ENCODE data around the gene S100A5.

The S100A5 gene

DNA sequence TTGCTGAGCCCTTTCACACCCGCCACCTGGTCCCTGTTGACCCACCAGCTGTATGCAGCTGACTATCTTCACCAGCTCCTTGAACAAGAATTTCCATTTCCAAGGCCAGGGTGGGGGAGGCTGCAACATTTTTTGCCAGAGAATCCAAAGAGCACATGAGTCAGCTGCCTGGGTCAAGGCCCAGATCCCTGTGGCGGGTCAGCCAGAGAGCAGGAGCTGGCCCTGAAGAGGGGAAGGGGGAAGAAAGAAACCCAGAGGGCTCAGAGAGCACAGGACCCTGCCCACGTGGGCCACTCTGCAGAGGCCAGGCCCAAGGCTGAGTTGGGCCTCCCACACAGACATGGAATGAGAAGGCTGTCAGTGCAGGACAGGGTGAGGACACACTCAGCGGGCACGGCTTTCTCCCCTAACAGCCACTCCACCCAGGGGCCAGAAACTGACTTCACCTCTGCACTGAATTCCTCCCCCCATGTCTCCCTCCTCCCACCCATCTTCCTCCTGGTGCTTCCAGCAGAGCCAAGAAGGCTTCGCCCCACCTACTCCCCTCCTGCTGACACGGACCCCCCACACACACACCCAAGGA lies 33.8 kb downstream of the S100A5 start:
- DNase-seq (ENCODE audit: low read depth), result no peak

DNA sequence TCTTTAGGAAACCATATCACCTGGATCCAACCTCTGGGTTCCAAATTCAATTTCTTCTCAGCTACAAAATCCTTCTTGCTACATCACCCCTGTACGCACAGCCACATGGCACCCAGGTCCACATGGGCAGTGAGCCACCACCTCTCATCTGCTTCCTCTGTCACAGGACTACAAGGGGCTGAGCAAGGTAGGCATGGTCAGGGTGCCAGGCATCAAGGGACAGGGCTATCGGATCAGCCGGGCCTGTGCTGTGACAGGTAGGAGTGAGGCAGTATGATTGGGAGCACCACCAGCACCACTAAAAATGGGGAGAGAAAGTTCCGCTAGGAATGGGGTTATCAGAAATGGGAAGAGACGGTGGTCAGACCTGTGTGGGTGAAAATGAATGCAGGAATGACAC lies 34.3 kb downstream of the S100A5 start:
- DNase-seq (ENCODE audit: low read depth), result no peak

DNA sequence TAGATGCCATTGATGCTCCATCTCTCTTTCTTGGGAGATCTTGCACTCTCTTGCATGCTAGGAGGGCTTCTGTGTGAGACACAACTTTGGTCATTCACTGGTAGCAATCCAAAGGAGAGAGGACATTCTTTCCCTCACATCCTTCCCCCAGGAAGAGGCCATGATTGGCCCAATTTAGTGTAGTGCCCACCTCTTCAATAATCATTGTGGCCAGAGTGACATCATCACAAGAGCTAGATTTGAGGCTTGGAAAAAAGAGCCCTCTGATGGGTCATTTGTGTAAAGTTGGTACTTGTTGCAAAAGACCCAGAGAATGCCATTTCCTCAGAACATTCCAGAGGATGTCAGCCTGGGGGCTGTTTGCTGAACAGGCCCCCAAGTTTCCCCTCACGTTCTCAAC lies 35.2 kb downstream of the S100A5 start:
- no peak for DNase-seq (ENCODE audit: low read depth)

DNA sequence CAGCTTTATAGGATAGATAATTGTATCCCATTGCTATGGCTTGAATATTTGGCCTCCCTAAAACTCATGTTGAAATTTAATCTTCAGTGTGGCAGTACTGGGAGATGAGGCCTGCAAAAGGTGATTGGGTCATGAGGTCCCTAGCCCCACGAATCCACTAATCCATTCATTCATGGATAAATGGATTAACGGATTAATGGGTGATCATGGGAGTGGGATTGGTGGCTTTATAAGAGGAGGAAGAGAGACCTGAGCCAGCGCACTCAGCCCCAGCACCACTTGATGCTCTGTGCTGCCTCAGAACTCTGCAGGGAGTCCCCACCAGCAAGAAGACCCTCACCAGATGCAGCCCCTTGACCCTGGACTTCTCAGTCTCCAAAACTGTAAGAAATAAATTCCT lies 37.0 kb downstream of the S100A5 start:
- no peak for DNase-seq (ENCODE audit: low read depth)

DNA sequence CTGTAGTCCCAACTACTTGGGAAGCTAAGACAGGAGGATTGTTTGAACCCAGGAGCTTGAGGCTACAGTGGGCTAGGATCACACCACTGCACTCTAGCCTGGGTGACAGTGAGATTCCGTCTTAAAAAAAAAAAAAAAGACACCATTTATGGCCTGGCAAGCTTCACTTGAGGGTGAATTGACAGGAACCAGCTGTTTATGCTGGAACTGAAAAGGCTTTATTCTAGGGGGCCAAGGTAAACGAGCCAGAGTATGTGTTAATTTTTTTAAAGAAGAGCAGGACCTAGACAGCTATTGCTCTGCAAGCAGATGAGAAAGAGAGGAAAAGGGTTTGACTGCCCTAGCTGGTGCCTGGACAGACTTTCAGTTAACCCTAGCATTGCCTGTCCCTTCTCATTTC lies 42.0 kb downstream of the S100A5 start:
- no peak for DNase-seq (ENCODE audit: low read depth)

DNA sequence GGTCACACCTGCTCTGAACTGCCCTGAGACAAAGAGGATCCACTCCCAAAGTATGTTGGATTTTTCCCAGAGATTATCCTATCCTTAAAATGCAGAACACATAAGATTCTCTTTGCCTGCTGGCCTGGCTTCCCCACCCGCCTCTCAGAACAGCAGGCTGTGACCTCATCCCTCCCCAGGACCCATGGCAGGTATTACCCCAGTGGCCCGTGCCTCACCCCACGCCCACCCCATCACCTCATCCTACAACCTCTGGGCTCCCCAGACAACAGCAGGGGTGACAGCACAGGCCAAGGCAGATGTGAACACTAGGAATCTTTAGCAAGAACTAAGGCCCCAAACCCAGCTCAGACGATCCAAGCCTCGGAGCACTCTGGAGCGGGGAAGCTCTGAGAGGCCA lies 45.2 kb downstream of the S100A5 start:
- no peak for DNase-seq (ENCODE audit: low read depth)

DNA sequence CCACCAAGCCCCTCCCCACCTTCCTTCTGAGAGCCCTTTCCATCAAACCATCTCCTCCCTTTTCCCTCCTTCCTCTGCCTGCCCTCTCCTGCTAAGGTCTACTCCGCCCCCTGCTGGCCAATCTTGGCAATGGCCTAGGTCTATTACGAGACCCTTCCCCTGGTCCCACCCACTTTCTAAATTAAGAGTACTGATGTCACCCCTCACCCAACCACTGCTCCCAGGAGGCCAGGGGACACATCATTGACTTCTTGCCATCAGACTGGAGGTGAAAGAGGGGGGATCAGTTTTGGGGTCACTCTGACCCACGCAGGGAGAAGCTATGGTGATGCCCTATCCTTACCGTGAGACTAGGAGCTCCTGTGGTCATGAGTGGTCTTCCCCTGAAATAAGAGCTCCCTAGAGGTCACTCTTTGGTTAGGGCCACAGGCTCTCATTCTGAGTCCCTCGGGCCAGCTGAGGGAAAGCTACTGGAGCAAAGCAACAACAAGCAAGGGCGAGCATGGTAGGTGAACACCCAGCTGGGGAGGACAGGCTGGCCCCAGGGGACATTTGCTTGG lies 45.7 kb downstream of the S100A5 start:
- peak; percentile 54 for DNase-seq (ENCODE audit: low read depth)

DNA sequence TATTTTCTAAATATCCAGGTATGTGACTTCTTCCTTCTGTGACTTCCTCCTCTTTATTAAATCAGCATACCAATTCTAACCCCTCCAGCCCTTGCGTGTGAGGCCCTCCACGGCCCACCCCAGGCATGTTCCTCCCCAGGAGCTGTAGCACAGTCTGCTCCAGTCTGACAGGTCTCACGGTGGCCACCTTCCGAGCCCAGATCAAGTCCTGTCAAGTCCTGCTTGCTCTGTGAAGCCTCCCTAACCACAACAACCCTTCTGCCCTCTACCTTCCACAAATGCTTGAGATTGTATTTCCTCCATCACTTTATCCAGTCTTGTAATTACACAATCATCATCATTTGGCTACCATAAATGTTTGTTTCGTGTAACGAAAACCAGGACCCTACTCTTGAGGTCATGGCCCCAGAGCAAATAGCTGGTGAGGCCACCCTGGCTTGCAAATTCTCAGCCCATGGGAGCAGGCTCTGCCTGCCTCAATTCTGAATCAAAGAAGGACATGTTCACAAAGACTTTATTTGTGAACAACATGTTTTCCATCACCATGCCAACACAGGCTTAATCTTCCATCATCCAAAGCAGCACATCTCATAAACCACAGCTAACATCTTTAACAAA lies 47.3 kb downstream of the S100A5 start:
- no peak for DNase-seq (ENCODE audit: low read depth)

DNA sequence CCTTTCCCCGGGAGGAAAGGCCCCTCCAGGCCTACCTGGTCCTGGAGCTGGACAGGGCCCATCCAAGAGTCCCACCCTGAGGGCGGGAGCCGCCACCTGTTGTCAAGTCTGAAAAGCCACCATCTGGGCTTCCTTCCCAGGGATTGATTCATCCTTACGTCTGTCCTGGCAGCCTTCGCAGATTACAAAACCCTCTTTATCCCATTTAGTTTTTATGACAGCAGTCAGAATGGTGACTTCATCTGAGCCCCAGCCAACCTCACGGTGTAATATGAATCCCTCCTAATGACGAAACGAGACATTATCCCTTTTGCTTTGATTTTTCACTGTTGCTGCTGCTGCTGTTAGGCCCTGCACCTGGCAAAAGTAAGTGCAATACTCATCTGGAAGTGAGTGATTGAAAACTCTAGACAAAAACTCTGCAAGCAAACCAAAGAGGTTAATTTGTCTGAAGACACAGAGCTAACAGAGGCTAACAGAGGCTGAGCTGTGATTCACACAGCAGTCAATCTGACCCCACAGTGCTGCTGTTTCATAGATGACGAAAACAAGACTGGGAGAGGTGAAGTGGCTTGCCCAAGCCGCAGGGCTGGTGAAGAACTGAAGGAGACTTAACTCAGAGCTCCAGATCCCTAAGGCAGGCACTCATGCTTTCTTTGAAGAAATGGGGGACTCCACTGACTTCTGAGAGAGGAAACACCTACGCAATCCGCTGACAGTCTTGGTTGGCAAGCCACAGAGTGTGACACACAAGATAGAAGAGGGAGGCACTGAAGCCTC lies 50.3 kb downstream of the S100A5 start:
- DNase-seq (ENCODE audit: low read depth), result no peak

DNA sequence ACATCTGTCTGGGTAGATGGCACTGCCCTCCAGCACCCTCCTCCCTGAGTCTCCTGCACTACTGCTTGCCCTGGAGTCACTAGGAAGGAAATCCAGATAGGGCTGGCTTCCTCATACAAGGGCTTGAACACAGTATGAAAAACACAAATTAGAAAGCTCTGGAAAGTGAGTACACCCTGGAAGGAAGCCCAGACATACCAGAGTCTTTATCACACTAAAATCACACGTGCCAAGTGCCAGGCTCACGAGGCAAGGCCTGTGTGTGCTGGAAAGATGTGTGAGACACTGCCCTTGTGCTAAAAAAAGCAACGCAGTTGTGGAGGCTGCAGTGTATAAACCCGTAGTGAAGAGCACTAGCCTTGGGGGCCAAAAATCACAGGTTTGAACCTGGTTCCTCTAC lies 52.0 kb downstream of the S100A5 start:
- no peak for DNase-seq (ENCODE audit: low read depth)

DNA sequence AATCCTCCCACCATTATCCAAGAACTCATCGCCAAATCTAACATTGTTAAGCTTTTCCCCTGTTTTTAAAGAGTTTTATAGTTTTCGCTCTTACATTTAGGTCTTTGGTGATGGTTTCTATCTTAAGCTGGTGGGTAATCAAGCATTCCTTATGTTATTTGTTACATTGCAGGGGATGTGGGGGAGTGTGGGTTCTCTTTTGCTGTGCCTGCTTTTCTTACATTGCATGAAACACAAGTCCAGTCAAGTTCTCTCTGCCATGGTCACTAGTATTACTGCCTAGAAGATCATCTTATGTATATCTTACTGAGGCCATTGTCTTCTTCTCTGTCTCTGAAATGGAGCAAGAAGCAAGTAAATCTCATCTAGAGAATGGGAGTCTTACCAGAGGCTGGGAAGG lies 53.0 kb downstream of the S100A5 start:
- DNase-seq (ENCODE audit: low read depth), result no peak
